ENCODE results near the gene INMT.

The INMT gene

DNA sequence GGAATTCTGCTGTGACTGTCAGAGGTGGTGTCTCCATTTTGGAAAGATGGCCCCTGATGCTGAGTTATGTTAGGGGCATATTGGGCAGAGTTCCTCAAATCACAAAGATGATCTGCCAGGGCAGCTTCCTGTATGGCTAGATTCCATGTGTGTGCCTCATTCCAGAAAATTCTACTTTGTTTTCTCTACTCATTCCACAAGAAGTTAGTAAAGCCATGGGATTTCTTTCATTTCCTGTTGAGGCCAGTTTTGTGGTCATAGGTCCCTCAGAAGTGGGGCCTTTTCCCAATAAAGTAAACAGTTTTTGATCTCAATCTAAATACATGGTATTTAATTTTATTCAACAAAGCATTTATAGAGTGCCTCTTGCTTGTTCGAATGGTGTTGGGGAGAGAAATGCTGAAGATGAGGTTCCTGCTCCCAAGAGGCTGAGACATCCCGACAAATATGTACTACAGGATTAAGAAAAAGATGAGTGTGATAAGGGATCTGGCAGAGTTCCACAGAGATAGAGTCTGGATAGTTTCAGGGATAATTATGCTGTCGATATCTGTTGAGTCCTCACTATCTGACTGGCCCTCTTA is 52.2 kb downstream of the INMT start:
- no peak overlapping the region for H3K27ac ChIP-seq
- TF ChIP-seq ZFX (IDR thresholded peaks at IDR 0.05; ENCODE audit: borderline replicate concordance) (no peak), CTCF (IDR thresholded peaks at IDR 0.05) (no peak)

DNA sequence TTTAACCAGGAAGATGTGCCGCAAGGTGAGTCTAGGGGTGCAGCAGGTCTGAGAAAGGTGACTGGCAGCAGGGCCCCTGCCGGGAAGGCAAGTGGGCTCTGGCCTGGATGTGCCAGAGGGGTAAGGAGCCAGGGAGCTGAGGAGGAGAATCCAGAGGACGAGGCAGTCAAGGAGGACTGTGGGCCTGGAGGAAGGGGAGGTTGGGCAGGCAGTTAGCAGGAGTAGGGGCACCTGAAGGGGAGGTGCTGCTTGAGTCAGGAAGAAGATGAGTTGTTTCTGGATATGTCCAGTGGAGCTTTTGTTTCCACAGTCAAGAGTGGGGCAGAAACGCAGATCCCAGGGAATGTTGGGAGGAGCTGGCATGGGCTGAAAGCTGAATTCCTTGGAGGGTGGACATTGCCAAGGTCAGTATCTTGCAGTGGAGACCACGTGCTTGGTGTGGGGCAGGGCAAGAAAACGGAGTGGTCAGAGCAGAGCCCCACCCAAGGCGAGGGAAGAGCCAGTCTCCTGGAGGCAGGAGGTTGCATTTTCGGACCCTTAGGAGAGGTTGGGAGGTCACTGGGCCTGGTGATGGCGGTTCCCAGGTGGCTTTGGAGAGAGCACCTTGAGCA is 53.3 kb downstream of the INMT start:
- no peak for TF ChIP-seq CTCF (IDR thresholded peaks at IDR 0.05)
- no peak for TF ChIP-seq ZFX (IDR thresholded peaks at IDR 0.05; ENCODE audit: borderline replicate concordance)
- no peak overlapping the region for H3K27ac ChIP-seq

- TF ChIP-seq ZFX (IDR thresholded peaks at IDR 0.05; ENCODE audit: borderline replicate concordance): no peak
- no peak for TF ChIP-seq CTCF (IDR thresholded peaks at IDR 0.05)
- no peak overlapping the region for H3K27ac ChIP-seq
Measured at GRCh38 chr7:30805931-30806330, 54.0 kb downstream of the INMT start.
